ENCODE measurements around the gene SDF2. TPM values are rescaled to one million over a fixed set of nuclear protein-coding genes. Genes with fewer than 3 reads are reported as not detected.
"Not testable (repeated sequence)": the region's sequence is repeated elsewhere in the genome, so short reads cannot be mapped to it uniquely, and the experiment has no call there.

Gene SDF2
- total and polyA plus RNA-seq, 10 of the 15 experiments (the other 5 are each of a cell fraction or from before 2014, with no cell fraction given): 29.8 to 81.0 (median 41.5) TPM

DNA sequence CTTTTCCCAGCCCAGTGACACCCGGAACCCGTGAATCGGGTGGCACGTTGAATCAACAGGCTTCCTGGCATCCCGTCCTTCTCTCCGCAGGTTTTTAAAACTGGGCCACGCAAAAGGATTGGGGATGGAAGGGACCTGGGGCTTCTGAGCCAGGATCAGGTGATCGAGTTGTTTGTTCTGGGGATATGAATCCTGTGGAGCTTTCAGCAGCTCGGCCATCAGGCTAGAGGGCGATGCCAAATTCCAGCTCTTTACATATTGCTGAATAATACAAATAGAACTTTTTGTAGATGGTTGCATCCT is 772 bp upstream of the SDF2 start (continued):
- TF ChIP-seq BHLHE40 (IDR thresholded peaks at IDR 0.05; ENCODE audit: borderline replicate concordance in 1 of 2, low read depth in 2 of 2, low read length in 1 of 2) (no peak), SIN3A (IDR thresholded peaks at IDR 0.05; ENCODE audit: low read depth, low read length) (no peak), TCF7 (IDR thresholded peaks at IDR 0.05; ENCODE audit: borderline replicate concordance) (no peak), TCF3 (IDR thresholded peaks at IDR 0.05; ENCODE audit: borderline replicate concordance, insufficient read depth, low read depth, low read length) (no peak), SIX5 (IDR thresholded peaks at IDR 0.05; ENCODE audit: low read depth, low read length, severe bottlenecking) (no peak), JUNB (IDR thresholded peaks at IDR 0.05) (no peak), ZNF274 (IDR thresholded peaks at IDR 0.05; ENCODE audit: insufficient read depth, insufficient read length) (no peak), EP300 (IDR thresholded peaks at IDR 0.05; ENCODE audit: borderline replicate concordance in 1 of 2, control insufficient read depth in 1 of 2, low read depth in 2 of 2, low read length in 2 of 2) (0 out of 4 replicates have a peak, but pooled peaks of 1 of the 2 experiments have one; percentile 3), JUND (IDR thresholded peaks at IDR 0.05; ENCODE audit: low read depth, low read length) (no peak), CREB1 (IDR thresholded peaks at IDR 0.05; ENCODE audit: low read depth) (no peak), CBX3 (IDR thresholded peaks at IDR 0.05; ENCODE audit: borderline replicate concordance, low read depth) (no peak), IKZF1 (conservative IDR thresholded peaks at IDR 0.05) (0 out of 2 replicates have a peak, but pooled peaks have one; percentile 6), ZBTB11 (CRISPR knock-in tag; IDR thresholded peaks at IDR 0.05) (no peak), GABPA (IDR thresholded peaks at IDR 0.05; ENCODE audit: low read depth) (no peak)

- in situ Hi-C loops (cut with MboI); DNase-seq (ENCODE audit: low read depth, low spot score); CTCF ChIA-PET; H3K27ac ChIP-seq (ENCODE audit: control insufficient read depth, insufficient read depth); H3K4me2 ChIP-seq (ENCODE audit: control insufficient read depth, insufficient read depth); ATAC-seq; intact Hi-C loops (cut with micrococcal nuclease; ENCODE audit: unreplicated experiment); H3K4me1 ChIP-seq (ENCODE audit: control insufficient read depth, insufficient read depth, low read length); BruUV-seq (replicated peaks); H3K9me3 ChIP-seq (replicated peaks; ENCODE audit: control insufficient read depth, insufficient read depth, low read length); SMC1A ChIA-PET (ENCODE audit: uncharacterized antibody, unreplicated experiment); H3K4me3 ChIP-seq; H3K27me3 ChIP-seq (replicated peaks in 1 of 2; ENCODE audit: control insufficient read depth in 2 of 2, insufficient read depth in 2 of 2, low read length in 1 of 2); FAIRE-seq; RAD21 ChIA-PET (ENCODE audit: unreplicated experiment); H3K36me3 ChIP-seq (ENCODE audit: control insufficient read depth in 2 of 2, insufficient read depth in 2 of 2, low read length in 1 of 2); H2AFZ ChIP-seq (ENCODE audit: control insufficient read depth, low read depth, low read length); H4K20me1 ChIP-seq (ENCODE audit: control insufficient read depth, insufficient read depth); H3K9ac ChIP-seq (ENCODE audit: control insufficient read depth, insufficient read depth, low read length): not testable (repeated sequence)
- H3K79me2 ChIP-seq (ENCODE audit: control insufficient read depth, insufficient read depth, low read length): peaks cover 45% of the 10 kb centered on the region
- WGBS (ENCODE audit: insufficient coverage, insufficient replicate concordance, low lambda C conversion rate, missing lambda C conversion rate): 98% methylated on average over 23 of the region's 23 CpGs
- POLR2A ChIA-PET: interaction anchor here (4.9 kb wide), 1 partner anchor 15 kb away, joined by 46 read pairs; the partner anchor contains the start of gene BLTP2
These were observed 2.2 kb downstream of the SDF2 start for GRCh38 chr17:28659497-28659881.

Measured in GM12878 (cell line).